ENCODE results near the gene SKAP1. TPM values are rescaled to one million over a fixed set of nuclear protein-coding genes. Genes with fewer than 3 reads are reported as not detected.
"Not testable (repeated sequence)": the region's sequence is repeated elsewhere in the genome, so short reads cannot be mapped to it uniquely, and the experiment has no call there.

The SKAP1 gene
- total RNA-seq, 1 donor from 2014 or later, result 0.27 TPM

GRCh38 chr17:48374650-48375230 is 55.3 kb downstream of the SKAP1 start:
- Histone ChIP-seq H3K36me3 (no peaks in the 10 kb centered on the region), H3K4me3 (no peak overlapping the region), H3K9me3 (replicated peaks) (no peaks in the 10 kb centered on the region), H3K27me3 (ENCODE audit: low read depth) (peaks cover 100% of the 10 kb centered on the region), H3K4me1 (no peaks in the 10 kb centered on the region), H3K27ac (replicated peaks) (no peak overlapping the region)
- intact Hi-C loops (cut with micrococcal nuclease), result no loop called here
- no peak for DNase-seq
- peak; percentile 63 for TF ChIP-seq CTCF (IDR thresholded peaks at IDR 0.05; ENCODE audit: borderline replicate concordance)

- peaks cover 100% of the 10 kb centered on the region for H3K27me3 ChIP-seq (ENCODE audit: low read depth)
- intact Hi-C loops (cut with micrococcal nuclease), result no loop called here
- no peak for DNase-seq
- no peak overlapping the region for H3K4me3 ChIP-seq
- no peaks in the 10 kb centered on the region for H3K9me3 ChIP-seq (replicated peaks)
- no peaks in the 10 kb centered on the region for H3K4me1 ChIP-seq
- TF ChIP-seq CTCF (IDR thresholded peaks at IDR 0.05; ENCODE audit: borderline replicate concordance), result no peak
- no peak overlapping the region for H3K27ac ChIP-seq (replicated peaks)
- H3K36me3 ChIP-seq, result no peaks in the 10 kb centered on the region
Observed at GRCh38 chr17:48373883-48374282, 56.1 kb downstream of the SKAP1 start.

- Histone ChIP-seq H3K9me3 (replicated peaks) (no peaks in the 10 kb centered on the region), H3K27me3 (ENCODE audit: low read depth) (peaks cover 100% of the 10 kb centered on the region), H3K4me3 (no peak overlapping the region), H3K36me3 (no peaks in the 10 kb centered on the region), H3K27ac (replicated peaks) (no peak overlapping the region), H3K4me1 (no peaks in the 10 kb centered on the region)
- intact Hi-C loops (cut with micrococcal nuclease), result no loop called here
- DNase-seq, result no peak
- no peak for TF ChIP-seq CTCF (IDR thresholded peaks at IDR 0.05; ENCODE audit: borderline replicate concordance)
Observed at GRCh38 chr17:48373130-48373830, 56.7 kb downstream of the SKAP1 start.

- DNase-seq; H3K36me3 ChIP-seq; H3K27ac ChIP-seq (replicated peaks); H3K9me3 ChIP-seq (replicated peaks); H3K4me1 ChIP-seq; intact Hi-C loops (cut with micrococcal nuclease); H3K4me3 ChIP-seq: not testable (repeated sequence)
- H3K27me3 ChIP-seq (ENCODE audit: low read depth), result peaks cover 100% of the 10 kb centered on the region
Observed at GRCh38 chr17:48368967-48369366, 61.0 kb downstream of the SKAP1 start.

- no peak for DNase-seq
- Histone ChIP-seq H3K9me3 (replicated peaks) (no peaks in the 10 kb centered on the region), H3K4me1 (no peaks in the 10 kb centered on the region), H3K27ac (replicated peaks) (no peak overlapping the region), H3K4me3 (no peak overlapping the region), H3K27me3 (ENCODE audit: low read depth) (peaks cover 99% of the 10 kb centered on the region), H3K36me3 (no peaks in the 10 kb centered on the region)
- intact Hi-C loops (cut with micrococcal nuclease), result no loop called here
- no peak for TF ChIP-seq CTCF (IDR thresholded peaks at IDR 0.05; ENCODE audit: borderline replicate concordance)
Observed at GRCh38 chr17:48368352-48368908, 61.6 kb downstream of the SKAP1 start.

- no peak for DNase-seq
- H3K27me3 ChIP-seq (ENCODE audit: low read depth), result peaks cover 99% of the 10 kb centered on the region
- no peaks in the 10 kb centered on the region for H3K9me3 ChIP-seq (replicated peaks)
- TF ChIP-seq CTCF (IDR thresholded peaks at IDR 0.05; ENCODE audit: borderline replicate concordance), result no peak
- H3K4me3 ChIP-seq, result no peak overlapping the region
- H3K36me3 ChIP-seq, result no peaks in the 10 kb centered on the region
- intact Hi-C loops (cut with micrococcal nuclease), result no loop called here
- no peak overlapping the region for H3K27ac ChIP-seq (replicated peaks)
- H3K4me1 ChIP-seq, result no peaks in the 10 kb centered on the region
Observed at GRCh38 chr17:48363161-48363560, 66.9 kb downstream of the SKAP1 start.

GRCh38 chr17:48360861-48361633 is 69.0 kb downstream of the SKAP1 start:
- H3K27me3 ChIP-seq (ENCODE audit: low read depth), result peaks cover 99% of the 10 kb centered on the region
- H3K27ac ChIP-seq (replicated peaks); DNase-seq; intact Hi-C loops (cut with micrococcal nuclease); H3K4me3 ChIP-seq; H3K36me3 ChIP-seq; H3K4me1 ChIP-seq; H3K9me3 ChIP-seq (replicated peaks): not testable (repeated sequence)
